H1 (cell line): ENCODE results near the gene EPYC. TPM values are rescaled to one million over a fixed set of nuclear protein-coding genes. Genes with fewer than 3 reads are reported as not detected.

Source experiments
- ASH2L ChIP-seq: fragments of 200-600, 300-600 bp; sonication (generic); IDR thresholded peaks from one replicate; pipeline ENCODE4 v1.7.1; 2017; ENCODE audit warnings: low read length
- polyA plus RNA-seq, 7 experiments: library from polyadenylated mRNA; depleted of rRNA in 3 of 7; stranded (reverse) in 5 of 7; unstranded in 2 of 7; fragments of >200 nt in 5 of 7; fragments of 200-250 nt in 2 of 7; gene quantifications; 1 replicate in 5 of 7; 2 replicates in 1 of 7; 4 replicates in 1 of 7; pipeline versions ENCODE4 v1.2.1 to v1.2.3, GENCODE V29; 2011 to 2013; ENCODE audit warnings: missing spikeins in 2 of 7, mixed read lengths in 2 of 7
- total RNA-seq: library from RNA; stranded (reverse); fragmentation: NEBNext Ultra II Directional; extraction: Animal tissue kit (Norgen Biotek cat#: 25700); gene quantifications from 2 replicates; pipeline ENCODE4 v1.2.1, GENCODE V29; 2021
- TF ChIP-seq, protein P1 (sequence below): fragments of 300-600 bp; sonication (generic); IDR thresholded peaks from 2 replicates; pipeline ENCODE4 v1.7.1; 2012; ENCODE audit warnings: low read length, moderate library complexity, mild to moderate bottlenecking, inconsistent platforms; ENCODE audit not compliant: insufficient replicate concordance

Gene EPYC
- total and polyA plus RNA-seq, 2 of the 8 experiments (the other 6 are each of a cell fraction or from before 2014, with no cell fraction given), result not detected

DNA sequence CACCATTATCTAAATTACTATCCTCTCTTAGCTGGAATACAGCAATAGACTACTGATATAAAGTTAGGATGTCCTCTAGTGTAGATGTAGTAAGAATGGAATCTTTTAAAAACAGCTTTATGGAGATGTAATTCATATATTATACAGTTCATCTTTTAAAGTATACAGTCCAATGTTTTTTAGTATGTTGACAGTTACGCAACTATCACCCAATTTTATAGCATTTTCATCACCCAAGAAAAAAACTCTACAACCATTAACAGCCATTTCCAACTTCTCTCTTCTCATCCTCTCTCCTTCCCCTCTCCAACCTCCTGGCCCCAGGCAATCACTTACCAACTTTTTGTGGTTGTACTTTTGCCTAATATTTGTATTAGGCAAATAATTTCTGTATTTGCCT, 22.6 kb downstream of the EPYC start (continued):
- TF ChIP-seq, protein P1, sequence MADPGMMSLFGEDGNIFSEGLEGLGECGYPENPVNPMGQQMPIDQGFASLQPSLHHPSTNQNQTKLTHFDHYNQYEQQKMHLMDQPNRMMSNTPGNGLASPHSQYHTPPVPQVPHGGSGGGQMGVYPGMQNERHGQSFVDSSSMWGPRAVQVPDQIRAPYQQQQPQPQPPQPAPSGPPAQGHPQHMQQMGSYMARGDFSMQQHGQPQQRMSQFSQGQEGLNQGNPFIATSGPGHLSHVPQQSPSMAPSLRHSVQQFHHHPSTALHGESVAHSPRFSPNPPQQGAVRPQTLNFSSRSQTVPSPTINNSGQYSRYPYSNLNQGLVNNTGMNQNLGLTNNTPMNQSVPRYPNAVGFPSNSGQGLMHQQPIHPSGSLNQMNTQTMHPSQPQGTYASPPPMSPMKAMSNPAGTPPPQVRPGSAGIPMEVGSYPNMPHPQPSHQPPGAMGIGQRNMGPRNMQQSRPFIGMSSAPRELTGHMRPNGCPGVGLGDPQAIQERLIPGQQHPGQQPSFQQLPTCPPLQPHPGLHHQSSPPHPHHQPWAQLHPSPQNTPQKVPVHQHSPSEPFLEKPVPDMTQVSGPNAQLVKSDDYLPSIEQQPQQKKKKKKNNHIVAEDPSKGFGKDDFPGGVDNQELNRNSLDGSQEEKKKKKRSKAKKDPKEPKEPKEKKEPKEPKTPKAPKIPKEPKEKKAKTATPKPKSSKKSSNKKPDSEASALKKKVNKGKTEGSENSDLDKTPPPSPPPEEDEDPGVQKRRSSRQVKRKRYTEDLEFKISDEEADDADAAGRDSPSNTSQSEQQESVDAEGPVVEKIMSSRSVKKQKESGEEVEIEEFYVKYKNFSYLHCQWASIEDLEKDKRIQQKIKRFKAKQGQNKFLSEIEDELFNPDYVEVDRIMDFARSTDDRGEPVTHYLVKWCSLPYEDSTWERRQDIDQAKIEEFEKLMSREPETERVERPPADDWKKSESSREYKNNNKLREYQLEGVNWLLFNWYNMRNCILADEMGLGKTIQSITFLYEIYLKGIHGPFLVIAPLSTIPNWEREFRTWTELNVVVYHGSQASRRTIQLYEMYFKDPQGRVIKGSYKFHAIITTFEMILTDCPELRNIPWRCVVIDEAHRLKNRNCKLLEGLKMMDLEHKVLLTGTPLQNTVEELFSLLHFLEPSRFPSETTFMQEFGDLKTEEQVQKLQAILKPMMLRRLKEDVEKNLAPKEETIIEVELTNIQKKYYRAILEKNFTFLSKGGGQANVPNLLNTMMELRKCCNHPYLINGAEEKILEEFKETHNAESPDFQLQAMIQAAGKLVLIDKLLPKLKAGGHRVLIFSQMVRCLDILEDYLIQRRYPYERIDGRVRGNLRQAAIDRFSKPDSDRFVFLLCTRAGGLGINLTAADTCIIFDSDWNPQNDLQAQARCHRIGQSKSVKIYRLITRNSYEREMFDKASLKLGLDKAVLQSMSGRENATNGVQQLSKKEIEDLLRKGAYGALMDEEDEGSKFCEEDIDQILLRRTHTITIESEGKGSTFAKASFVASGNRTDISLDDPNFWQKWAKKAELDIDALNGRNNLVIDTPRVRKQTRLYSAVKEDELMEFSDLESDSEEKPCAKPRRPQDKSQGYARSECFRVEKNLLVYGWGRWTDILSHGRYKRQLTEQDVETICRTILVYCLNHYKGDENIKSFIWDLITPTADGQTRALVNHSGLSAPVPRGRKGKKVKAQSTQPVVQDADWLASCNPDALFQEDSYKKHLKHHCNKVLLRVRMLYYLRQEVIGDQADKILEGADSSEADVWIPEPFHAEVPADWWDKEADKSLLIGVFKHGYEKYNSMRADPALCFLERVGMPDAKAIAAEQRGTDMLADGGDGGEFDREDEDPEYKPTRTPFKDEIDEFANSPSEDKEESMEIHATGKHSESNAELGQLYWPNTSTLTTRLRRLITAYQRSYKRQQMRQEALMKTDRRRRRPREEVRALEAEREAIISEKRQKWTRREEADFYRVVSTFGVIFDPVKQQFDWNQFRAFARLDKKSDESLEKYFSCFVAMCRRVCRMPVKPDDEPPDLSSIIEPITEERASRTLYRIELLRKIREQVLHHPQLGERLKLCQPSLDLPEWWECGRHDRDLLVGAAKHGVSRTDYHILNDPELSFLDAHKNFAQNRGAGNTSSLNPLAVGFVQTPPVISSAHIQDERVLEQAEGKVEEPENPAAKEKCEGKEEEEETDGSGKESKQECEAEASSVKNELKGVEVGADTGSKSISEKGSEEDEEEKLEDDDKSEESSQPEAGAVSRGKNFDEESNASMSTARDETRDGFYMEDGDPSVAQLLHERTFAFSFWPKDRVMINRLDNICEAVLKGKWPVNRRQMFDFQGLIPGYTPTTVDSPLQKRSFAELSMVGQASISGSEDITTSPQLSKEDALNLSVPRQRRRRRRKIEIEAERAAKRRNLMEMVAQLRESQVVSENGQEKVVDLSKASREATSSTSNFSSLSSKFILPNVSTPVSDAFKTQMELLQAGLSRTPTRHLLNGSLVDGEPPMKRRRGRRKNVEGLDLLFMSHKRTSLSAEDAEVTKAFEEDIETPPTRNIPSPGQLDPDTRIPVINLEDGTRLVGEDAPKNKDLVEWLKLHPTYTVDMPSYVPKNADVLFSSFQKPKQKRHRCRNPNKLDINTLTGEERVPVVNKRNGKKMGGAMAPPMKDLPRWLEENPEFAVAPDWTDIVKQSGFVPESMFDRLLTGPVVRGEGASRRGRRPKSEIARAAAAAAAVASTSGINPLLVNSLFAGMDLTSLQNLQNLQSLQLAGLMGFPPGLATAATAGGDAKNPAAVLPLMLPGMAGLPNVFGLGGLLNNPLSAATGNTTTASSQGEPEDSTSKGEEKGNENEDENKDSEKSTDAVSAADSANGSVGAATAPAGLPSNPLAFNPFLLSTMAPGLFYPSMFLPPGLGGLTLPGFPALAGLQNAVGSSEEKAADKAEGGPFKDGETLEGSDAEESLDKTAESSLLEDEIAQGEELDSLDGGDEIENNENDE, result no peak
- no peak for TF ChIP-seq ASH2L
